ENCODE data around the gene GLYATL1B.
"Not testable (repeated sequence)": the region's sequence is repeated elsewhere in the genome, so short reads cannot be mapped to it uniquely, and the experiment has no call there.

GLYATL1B gene

GRCh38 chr11:59062602-59063529 is 23.2 kb upstream of the GLYATL1B start:
- no peak overlapping the region for H3K4me3 ChIP-seq (replicated peaks; ENCODE audit: low read depth, low read length)
- TF ChIP-seq CTCF (IDR thresholded peaks at IDR 0.05; ENCODE audit: low read length, missing control alignments) = no peak
- no peak for DNase-seq (ENCODE audit: low read depth)

GRCh38 chr11:59063996-59064727 is 21.9 kb upstream of the GLYATL1B start:
- not testable (repeated sequence) for DNase-seq (ENCODE audit: low read depth); H3K4me3 ChIP-seq (replicated peaks; ENCODE audit: low read depth, low read length)

GRCh38 chr11:59069087-59069486 is 17.0 kb upstream of the GLYATL1B start:
- H3K4me3 ChIP-seq (replicated peaks; ENCODE audit: low read depth, low read length) = no peak overlapping the region
- DNase-seq (ENCODE audit: low read depth) = no peak
- TF ChIP-seq CTCF (IDR thresholded peaks at IDR 0.05; ENCODE audit: low read length, missing control alignments) = no peak

- H3K4me3 ChIP-seq (replicated peaks; ENCODE audit: low read depth, low read length) = no peak overlapping the region
- DNase-seq (ENCODE audit: low read depth) = no peak
- no peak for TF ChIP-seq CTCF (IDR thresholded peaks at IDR 0.05; ENCODE audit: low read length, missing control alignments)
Measured at GRCh38 chr11:59076876-59077571, 9.1 kb upstream of the GLYATL1B start.

GRCh38 chr11:59078435-59078834 is 7.7 kb upstream of the GLYATL1B start:
- TF ChIP-seq CTCF (IDR thresholded peaks at IDR 0.05; ENCODE audit: low read length, missing control alignments) = no peak
- no peak overlapping the region for H3K4me3 ChIP-seq (replicated peaks; ENCODE audit: low read depth, low read length)

GRCh38 chr11:59079086-59079485 is 7.0 kb upstream of the GLYATL1B start:
- H3K4me3 ChIP-seq (replicated peaks; ENCODE audit: low read depth, low read length) = no peak overlapping the region
- DNase-seq (ENCODE audit: low read depth) = no peak
- no peak for TF ChIP-seq CTCF (IDR thresholded peaks at IDR 0.05; ENCODE audit: low read length, missing control alignments)

More at GRCh38 chr11:59078435-59078834, 7.7 kb upstream of the GLYATL1B start:
- no peak for DNase-seq (ENCODE audit: low read depth)

GRCh38 chr11:59080421-59080820 is 5.7 kb upstream of the GLYATL1B start:
- not testable (repeated sequence) for H3K4me3 ChIP-seq (replicated peaks; ENCODE audit: low read depth, low read length); DNase-seq (ENCODE audit: low read depth)

- DNase-seq (ENCODE audit: low read depth); H3K4me3 ChIP-seq (replicated peaks; ENCODE audit: low read depth, low read length): not testable (repeated sequence)
Measured at GRCh38 chr11:59081430-59082020, 4.6 kb upstream of the GLYATL1B start.

Data from fibroblast of pulmonary artery (primary cell).